Suprapubic skin (tissue), 4 donors: ENCODE results near the gene KCNG3.

Source experiments
- POLR2A ChIP-seq, 2 donors: fragments of 450-650 bp; IDR thresholded peaks; one replicate each; pipeline ENCODE4 v1.6.1; 2017; ENCODE audit warnings: antibody characterized with exemption in 2 of 2, mild to moderate bottlenecking in 2 of 2, moderate library complexity in 2 of 2
- POLR2AphosphoS5 ChIP-seq, 3 donors: sonication (generic); formaldehyde crosslinking; IDR thresholded peaks; one replicate each; pipeline ENCODE4 v1.6.1; 2017; ENCODE audit warnings: antibody characterized with exemption in 3 of 3
- TF ChIP-seq, protein P1 (sequence below), 2 donors: fragments of 200-600 bp in 1 of 2; fragments of 450-650 bp in 1 of 2; sonication (generic) in 1 of 2; IDR thresholded peaks; one replicate each; pipeline ENCODE4 v1.5.1; 2016 to 2019; ENCODE audit warnings: antibody characterized with exemption in 2 of 2, mild to moderate bottlenecking in 1 of 2, moderate library complexity in 1 of 2

DNA sequence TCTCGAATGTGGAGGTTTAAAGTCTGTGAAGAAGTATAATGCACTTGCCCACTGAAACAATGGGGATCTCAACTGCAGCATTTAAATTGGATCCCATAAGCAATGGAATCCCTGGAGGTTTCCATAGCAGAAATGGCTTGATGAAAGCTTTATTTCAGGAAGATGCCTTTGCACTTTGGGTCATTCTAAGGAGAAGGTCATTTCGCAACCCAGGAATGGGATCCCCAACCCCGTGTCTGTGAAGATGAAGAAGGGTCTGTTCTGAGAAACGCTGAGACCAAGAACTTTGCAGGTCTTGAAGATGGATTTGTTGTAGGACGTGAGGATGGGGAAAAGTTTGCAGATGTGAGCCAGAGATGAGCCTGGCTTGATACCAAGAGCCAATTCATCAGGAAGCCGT lies 1.8 kb upstream of the KCNG3 start:
- TF ChIP-seq POLR2AphosphoS5 (IDR thresholded peaks at IDR 0.05) (no peak), POLR2A (IDR thresholded peaks at IDR 0.05) (no peak)
- TF ChIP-seq, protein P1, sequence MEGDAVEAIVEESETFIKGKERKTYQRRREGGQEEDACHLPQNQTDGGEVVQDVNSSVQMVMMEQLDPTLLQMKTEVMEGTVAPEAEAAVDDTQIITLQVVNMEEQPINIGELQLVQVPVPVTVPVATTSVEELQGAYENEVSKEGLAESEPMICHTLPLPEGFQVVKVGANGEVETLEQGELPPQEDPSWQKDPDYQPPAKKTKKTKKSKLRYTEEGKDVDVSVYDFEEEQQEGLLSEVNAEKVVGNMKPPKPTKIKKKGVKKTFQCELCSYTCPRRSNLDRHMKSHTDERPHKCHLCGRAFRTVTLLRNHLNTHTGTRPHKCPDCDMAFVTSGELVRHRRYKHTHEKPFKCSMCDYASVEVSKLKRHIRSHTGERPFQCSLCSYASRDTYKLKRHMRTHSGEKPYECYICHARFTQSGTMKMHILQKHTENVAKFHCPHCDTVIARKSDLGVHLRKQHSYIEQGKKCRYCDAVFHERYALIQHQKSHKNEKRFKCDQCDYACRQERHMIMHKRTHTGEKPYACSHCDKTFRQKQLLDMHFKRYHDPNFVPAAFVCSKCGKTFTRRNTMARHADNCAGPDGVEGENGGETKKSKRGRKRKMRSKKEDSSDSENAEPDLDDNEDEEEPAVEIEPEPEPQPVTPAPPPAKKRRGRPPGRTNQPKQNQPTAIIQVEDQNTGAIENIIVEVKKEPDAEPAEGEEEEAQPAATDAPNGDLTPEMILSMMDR (IDR thresholded peaks at IDR 0.05) = no peak
